K562 (cell line): ENCODE results near the gene HSD11B1.

Experiments
- ESRRA ChIP-seq: fragments of 450-650 bp; IDR thresholded peaks from 2 replicates; pipeline ENCODE4 v1.6.1; 2014; ENCODE audit warnings: low read depth, mild to moderate bottlenecking, moderate library complexity, borderline replicate concordance
- FIP1L1 ChIP-seq: fragments of 200-400 bp; formaldehyde crosslinking; IDR thresholded peaks from 2 replicates; pipeline ENCODE4 v1.6.1; 2018; ENCODE audit warnings: mild to moderate bottlenecking, low read depth, low read length; ENCODE audit not compliant: poor library complexity, severe bottlenecking
- RFX5 ChIP-seq: IDR thresholded peaks from 2 replicates; pipeline ENCODE4 v1.6.1; 2011; ENCODE audit warnings: low read depth, mild to moderate bottlenecking, improper control_type of control experiment, low read length
- ZC3H4 ChIP-seq: sonication (generic); formaldehyde crosslinking; IDR thresholded peaks from 2 replicates; pipeline ENCODE4 v1.9.0; 2021; ENCODE audit warnings: missing genetic modification reagents, borderline replicate concordance
- TF ChIP-seq, protein P1 (sequence below): fragments of 450-650 bp; IDR thresholded peaks from 2 replicates; pipeline ENCODE4 v1.6.1; 2016
- TF ChIP-seq, protein P2 (sequence below), 3 experiments: IDR thresholded peaks in 2 of 3; conservative IDR thresholded peaks in 1 of 3; 2 replicates each; pipeline ENCODE4 v1.5.1; 2011 to 2012; ENCODE audit warnings: low read length in 3 of 3, mild to moderate bottlenecking in 3 of 3, control low read depth in 2 of 3, improper control_type of control experiment in 1 of 3, inconsistent platforms in 1 of 3, low read depth in 1 of 3, mixed read lengths in 1 of 3, moderate library complexity in 1 of 3; ENCODE audit not compliant: insufficient read depth in 2 of 3
- TF ChIP-seq, protein P3 (sequence below): sonication (generic); formaldehyde crosslinking; IDR thresholded peaks from 2 replicates; pipeline ENCODE4 v1.8.1; 2023; ENCODE audit warnings: mild to moderate bottlenecking, missing genetic modification reagents

- TF ChIP-seq ESRRA = no peak
- TF ChIP-seq, protein P1, sequence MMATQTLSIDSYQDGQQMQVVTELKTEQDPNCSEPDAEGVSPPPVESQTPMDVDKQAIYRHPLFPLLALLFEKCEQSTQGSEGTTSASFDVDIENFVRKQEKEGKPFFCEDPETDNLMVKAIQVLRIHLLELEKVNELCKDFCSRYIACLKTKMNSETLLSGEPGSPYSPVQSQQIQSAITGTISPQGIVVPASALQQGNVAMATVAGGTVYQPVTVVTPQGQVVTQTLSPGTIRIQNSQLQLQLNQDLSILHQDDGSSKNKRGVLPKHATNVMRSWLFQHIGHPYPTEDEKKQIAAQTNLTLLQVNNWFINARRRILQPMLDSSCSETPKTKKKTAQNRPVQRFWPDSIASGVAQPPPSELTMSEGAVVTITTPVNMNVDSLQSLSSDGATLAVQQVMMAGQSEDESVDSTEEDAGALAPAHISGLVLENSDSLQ = no peak
- TF ChIP-seq, protein P2, sequence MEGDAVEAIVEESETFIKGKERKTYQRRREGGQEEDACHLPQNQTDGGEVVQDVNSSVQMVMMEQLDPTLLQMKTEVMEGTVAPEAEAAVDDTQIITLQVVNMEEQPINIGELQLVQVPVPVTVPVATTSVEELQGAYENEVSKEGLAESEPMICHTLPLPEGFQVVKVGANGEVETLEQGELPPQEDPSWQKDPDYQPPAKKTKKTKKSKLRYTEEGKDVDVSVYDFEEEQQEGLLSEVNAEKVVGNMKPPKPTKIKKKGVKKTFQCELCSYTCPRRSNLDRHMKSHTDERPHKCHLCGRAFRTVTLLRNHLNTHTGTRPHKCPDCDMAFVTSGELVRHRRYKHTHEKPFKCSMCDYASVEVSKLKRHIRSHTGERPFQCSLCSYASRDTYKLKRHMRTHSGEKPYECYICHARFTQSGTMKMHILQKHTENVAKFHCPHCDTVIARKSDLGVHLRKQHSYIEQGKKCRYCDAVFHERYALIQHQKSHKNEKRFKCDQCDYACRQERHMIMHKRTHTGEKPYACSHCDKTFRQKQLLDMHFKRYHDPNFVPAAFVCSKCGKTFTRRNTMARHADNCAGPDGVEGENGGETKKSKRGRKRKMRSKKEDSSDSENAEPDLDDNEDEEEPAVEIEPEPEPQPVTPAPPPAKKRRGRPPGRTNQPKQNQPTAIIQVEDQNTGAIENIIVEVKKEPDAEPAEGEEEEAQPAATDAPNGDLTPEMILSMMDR (IDR thresholded peaks at IDR 0.05 in 2 of 3, conservative IDR thresholded peaks at IDR 0.05 in 1 of 3; ENCODE audit: insufficient read depth in 2 of 3, low read depth in 1 of 3, low read length in 3 of 3) = no peak
- no peak for TF ChIP-seq FIP1L1
- TF ChIP-seq, protein P3, sequence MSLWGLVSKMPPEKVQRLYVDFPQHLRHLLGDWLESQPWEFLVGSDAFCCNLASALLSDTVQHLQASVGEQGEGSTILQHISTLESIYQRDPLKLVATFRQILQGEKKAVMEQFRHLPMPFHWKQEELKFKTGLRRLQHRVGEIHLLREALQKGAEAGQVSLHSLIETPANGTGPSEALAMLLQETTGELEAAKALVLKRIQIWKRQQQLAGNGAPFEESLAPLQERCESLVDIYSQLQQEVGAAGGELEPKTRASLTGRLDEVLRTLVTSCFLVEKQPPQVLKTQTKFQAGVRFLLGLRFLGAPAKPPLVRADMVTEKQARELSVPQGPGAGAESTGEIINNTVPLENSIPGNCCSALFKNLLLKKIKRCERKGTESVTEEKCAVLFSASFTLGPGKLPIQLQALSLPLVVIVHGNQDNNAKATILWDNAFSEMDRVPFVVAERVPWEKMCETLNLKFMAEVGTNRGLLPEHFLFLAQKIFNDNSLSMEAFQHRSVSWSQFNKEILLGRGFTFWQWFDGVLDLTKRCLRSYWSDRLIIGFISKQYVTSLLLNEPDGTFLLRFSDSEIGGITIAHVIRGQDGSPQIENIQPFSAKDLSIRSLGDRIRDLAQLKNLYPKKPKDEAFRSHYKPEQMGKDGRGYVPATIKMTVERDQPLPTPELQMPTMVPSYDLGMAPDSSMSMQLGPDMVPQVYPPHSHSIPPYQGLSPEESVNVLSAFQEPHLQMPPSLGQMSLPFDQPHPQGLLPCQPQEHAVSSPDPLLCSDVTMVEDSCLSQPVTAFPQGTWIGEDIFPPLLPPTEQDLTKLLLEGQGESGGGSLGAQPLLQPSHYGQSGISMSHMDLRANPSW (CRISPR knock-in tag) = no peak
- TF ChIP-seq RFX5 = no peak
- TF ChIP-seq ZC3H4 (CRISPR knock-in tag) = no peak
These were observed 10.7 kb downstream of the HSD11B1 start for GRCh38 chr1:209715314-209715713.
